Measurements from ENCODE around the gene SLC38A6.

GRCh38 chr14:61091657-61092273, 110.7 kb downstream of the SLC38A6 start:
- no peak for TF ChIP-seq POLR2A (IDR thresholded peaks at IDR 0.05)
- no peak for TF ChIP-seq CTCF (IDR thresholded peaks at IDR 0.05)

Data from testis (tissue), 2 donors.